K562 (cell line): ENCODE data around the gene BORCS8.

ENCODE experiments used
- CHD4 ChIP-seq: fragments of 200-600 bp; sonication (generic); IDR thresholded peaks from 3 replicates; pipeline ENCODE4 v1.6.1; 2012; ENCODE audit warnings: low read depth, mild to moderate bottlenecking, mixed read lengths, low read length, inconsistent platforms; ENCODE audit not compliant: insufficient read depth, insufficient replicate concordance, poor library complexity, severe bottlenecking
- EGR1 ChIP-seq: fragments of 450-650 bp; conservative IDR thresholded peaks from 2 replicates; pipeline ENCODE4 v1.6.1; 2017; ENCODE audit warnings: mild to moderate bottlenecking
- HNRNPH1 ChIP-seq: fragments of 200-400 bp; formaldehyde crosslinking; optimal IDR thresholded peaks from 2 replicates; pipeline ENCODE3; 2017; ENCODE audit warnings: low read depth, mild to moderate bottlenecking, low read length, moderate library complexity
- NFE2L1 ChIP-seq: fragments of 450-650 bp; IDR thresholded peaks from 2 replicates; pipeline ENCODE4 v1.6.1; 2016; ENCODE audit warnings: missing genetic modification characterization, low read depth, mild to moderate bottlenecking, missing compliant biosample characterization, moderate library complexity, borderline replicate concordance
- POLR2A ChIP-seq: fragments of 450-650 bp; conservative IDR thresholded peaks from 2 replicates; pipeline ENCODE4 v1.6.1; 2016
- SMC3 ChIP-seq: conservative IDR thresholded peaks from 2 replicates; pipeline ENCODE4 v1.6.1; 2011; ENCODE audit warnings: low read depth, low read length, improper control_type of control experiment; ENCODE audit not compliant: insufficient read depth
- THRAP3 ChIP-seq: fragments of 450-650 bp; IDR thresholded peaks from 2 replicates; pipeline ENCODE4 v1.6.1; 2016; ENCODE audit warnings: mild to moderate bottlenecking, inconsistent platforms, borderline replicate concordance
- ZFX ChIP-seq: sonication (generic); formaldehyde crosslinking; IDR thresholded peaks from 2 replicates; pipeline ENCODE4 v1.8.0; 2022; ENCODE audit warnings: mild to moderate bottlenecking, missing genetic modification reagents, moderate library complexity
- ZNF274 ChIP-seq: IDR thresholded peaks from 2 replicates; pipeline ENCODE4 v1.6.1; 2011; ENCODE audit warnings: low read depth, mild to moderate bottlenecking, low read length, moderate library complexity, borderline replicate concordance
- TF ChIP-seq, protein P1 (sequence below), 3 experiments: IDR thresholded peaks in 2 of 3; conservative IDR thresholded peaks in 1 of 3; 2 replicates each; pipeline ENCODE4 v1.5.1; 2011 to 2012; ENCODE audit warnings: low read length in 3 of 3, mild to moderate bottlenecking in 3 of 3, control low read depth in 2 of 3, improper control_type of control experiment in 1 of 3, inconsistent platforms in 1 of 3, low read depth in 1 of 3, mixed read lengths in 1 of 3, moderate library complexity in 1 of 3; ENCODE audit not compliant: insufficient read depth in 2 of 3
- TF ChIP-seq, protein P2 (sequence below): fragments of 250-450 bp; sonication (Bioruptor Pico); IDR thresholded peaks from 2 replicates; pipeline ENCODE4 v1.4.0; 2020; ENCODE audit warnings: mild to moderate bottlenecking

DNA sequence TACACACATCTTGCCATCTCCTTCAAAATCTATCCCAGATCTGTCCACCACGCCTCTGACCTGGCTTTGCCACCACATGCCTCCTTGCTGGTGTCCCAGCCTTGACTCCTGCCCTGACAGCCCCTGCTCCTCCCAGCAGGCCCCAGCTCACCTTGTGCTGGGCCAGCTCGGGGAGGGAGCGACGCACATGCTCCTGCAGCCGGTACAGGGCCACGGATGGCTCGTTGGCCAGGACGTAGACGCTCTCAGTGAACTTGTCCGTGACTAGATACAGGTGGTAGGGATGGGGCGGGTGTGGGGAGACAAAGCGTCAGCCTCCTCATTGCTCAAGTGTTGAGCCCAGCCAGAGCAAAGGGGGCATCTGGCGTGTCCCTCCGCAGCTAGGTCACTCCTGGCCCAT is 5.2 kb downstream of the BORCS8 start:
- TF ChIP-seq CHD4: no peak
- TF ChIP-seq SMC3: no peak
- no peak for TF ChIP-seq NFE2L1 (tag)
- TF ChIP-seq ZFX (CRISPR knock-in tag): no peak
- TF ChIP-seq, protein P1, sequence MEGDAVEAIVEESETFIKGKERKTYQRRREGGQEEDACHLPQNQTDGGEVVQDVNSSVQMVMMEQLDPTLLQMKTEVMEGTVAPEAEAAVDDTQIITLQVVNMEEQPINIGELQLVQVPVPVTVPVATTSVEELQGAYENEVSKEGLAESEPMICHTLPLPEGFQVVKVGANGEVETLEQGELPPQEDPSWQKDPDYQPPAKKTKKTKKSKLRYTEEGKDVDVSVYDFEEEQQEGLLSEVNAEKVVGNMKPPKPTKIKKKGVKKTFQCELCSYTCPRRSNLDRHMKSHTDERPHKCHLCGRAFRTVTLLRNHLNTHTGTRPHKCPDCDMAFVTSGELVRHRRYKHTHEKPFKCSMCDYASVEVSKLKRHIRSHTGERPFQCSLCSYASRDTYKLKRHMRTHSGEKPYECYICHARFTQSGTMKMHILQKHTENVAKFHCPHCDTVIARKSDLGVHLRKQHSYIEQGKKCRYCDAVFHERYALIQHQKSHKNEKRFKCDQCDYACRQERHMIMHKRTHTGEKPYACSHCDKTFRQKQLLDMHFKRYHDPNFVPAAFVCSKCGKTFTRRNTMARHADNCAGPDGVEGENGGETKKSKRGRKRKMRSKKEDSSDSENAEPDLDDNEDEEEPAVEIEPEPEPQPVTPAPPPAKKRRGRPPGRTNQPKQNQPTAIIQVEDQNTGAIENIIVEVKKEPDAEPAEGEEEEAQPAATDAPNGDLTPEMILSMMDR (IDR thresholded peaks at IDR 0.05 in 2 of 3, conservative IDR thresholded peaks at IDR 0.05 in 1 of 3; ENCODE audit: insufficient read depth in 2 of 3, low read depth in 1 of 3, low read length in 3 of 3): no peak
- TF ChIP-seq HNRNPH1: no peak
- no peak for TF ChIP-seq POLR2A
- TF ChIP-seq THRAP3: no peak
- no peak for TF ChIP-seq EGR1
- no peak for TF ChIP-seq ZNF274
- TF ChIP-seq, protein P2, sequence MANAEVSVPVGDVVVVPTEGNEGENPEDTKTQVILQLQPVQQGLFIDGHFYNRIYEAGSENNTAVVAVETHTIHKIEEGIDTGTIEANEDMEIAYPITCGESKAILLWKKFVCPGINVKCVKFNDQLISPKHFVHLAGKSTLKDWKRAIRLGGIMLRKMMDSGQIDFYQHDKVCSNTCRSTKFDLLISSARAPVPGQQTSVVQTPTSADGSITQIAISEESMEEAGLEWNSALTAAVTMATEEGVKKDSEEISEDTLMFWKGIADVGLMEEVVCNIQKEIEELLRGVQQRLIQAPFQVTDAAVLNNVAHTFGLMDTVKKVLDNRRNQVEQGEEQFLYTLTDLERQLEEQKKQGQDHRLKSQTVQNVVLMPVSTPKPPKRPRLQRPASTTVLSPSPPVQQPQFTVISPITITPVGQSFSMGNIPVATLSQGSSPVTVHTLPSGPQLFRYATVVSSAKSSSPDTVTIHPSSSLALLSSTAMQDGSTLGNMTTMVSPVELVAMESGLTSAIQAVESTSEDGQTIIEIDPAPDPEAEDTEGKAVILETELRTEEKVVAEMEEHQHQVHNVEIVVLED (CRISPR knock-in tag): no peak
